Caco-2 (cell line): ENCODE data around the gene LRRN4CL. TPM values are rescaled to one million over a fixed set of nuclear protein-coding genes. Genes with fewer than 3 reads are reported as not detected.
A peak's percentile ranks its signal among the peaks of the same experiment; 100 is the strongest.

Experiments used
- BruUV-seq: library from RNA; stranded (reverse); fragments of 400-500 nt; replicated peaks from 2 replicates; lab custom pipeline; 2021; lab: Mats Ljungman, UMichigan
- CTCF ChIA-PET: fragments of 300-600 bp; sonication (Branson Sonifier 250); formaldehyde crosslinking; loops from one replicate; lab custom pipeline; 2022; ENCODE audit warnings: antibody characterized with exemption; lab: Charles Lee
- POLR2A ChIA-PET: fragments of 300-600 bp; sonication (Branson Sonifier 250); formaldehyde crosslinking; loops from one replicate; lab custom pipeline; 2022; ENCODE audit warnings: antibody characterized with exemption; lab: Charles Lee
- DNase-seq, 2 experiments: peaks; one replicate each; pipeline versions ENCODE4 v3.0.0 to v3.0.0-alpha.2; 2020 to 2022
- H3K27me3 ChIP-seq: replicated peaks from 2 replicates; pipeline ENCODE4 v1.6.0; 2011; ENCODE audit warnings: low read length; ENCODE audit not compliant: control insufficient read depth, insufficient read depth
- H3K36me3 ChIP-seq: 2 replicates; pipeline ENCODE4 v1.5.1; 2011; ENCODE audit warnings: low read length; ENCODE audit not compliant: control insufficient read depth, insufficient read depth
- H3K4me1 ChIP-seq: fragments of 250-450 bp; sonication (Bioruptor Pico); 2 replicates; pipeline ENCODE4 v1.5.1; 2020; ENCODE audit warnings: mild to moderate bottlenecking
- H3K4me3 ChIP-seq: 2 replicates; pipeline ENCODE4 v1.5.1; 2011; ENCODE audit warnings: low read depth, mild to moderate bottlenecking, control low read depth, low read length
- H3K9me3 ChIP-seq: fragments of 250-450 bp; sonication (Bioruptor Pico); 2 replicates; pipeline ENCODE4 v1.5.1; 2020; ENCODE audit warnings: mild to moderate bottlenecking, moderate library complexity
- H3K27ac Mint-ChIP-seq: one replicate; pipeline ENCODE4 v1.8.0; 2022; ENCODE audit warnings: mixed read lengths; ENCODE audit not compliant: unreplicated experiment
- H3K27me3 Mint-ChIP-seq: one replicate; pipeline ENCODE4 v1.8.0; 2022; ENCODE audit warnings: mixed read lengths; ENCODE audit not compliant: insufficient read depth, unreplicated experiment
- H3K36me3 Mint-ChIP-seq: one replicate; pipeline ENCODE4 v1.8.0; 2022; ENCODE audit warnings: mild to moderate bottlenecking, mixed read lengths; ENCODE audit not compliant: insufficient read depth, unreplicated experiment
- H3K4me1 Mint-ChIP-seq: one replicate; pipeline ENCODE4 v1.8.0; 2022; ENCODE audit warnings: low read depth, mixed read lengths; ENCODE audit not compliant: unreplicated experiment
- H3K4me3 Mint-ChIP-seq: one replicate; pipeline ENCODE4 v1.8.0; 2022; ENCODE audit warnings: mild to moderate bottlenecking, moderate library complexity, mixed read lengths; ENCODE audit not compliant: unreplicated experiment
- H3K9me3 Mint-ChIP-seq: one replicate; pipeline ENCODE4 v1.8.0; 2022; ENCODE audit warnings: mixed read lengths; ENCODE audit not compliant: unreplicated experiment
- CTCF ChIP-seq, 2 experiments: fragments of 200-600 bp in 1 of 2; IDR thresholded peaks; 1 replicate in 1 of 2; 2 replicates in 1 of 2; pipeline versions ENCODE4 v1.5.1 to v1.8.0; 2011 to 2022; ENCODE audit warnings: antibody characterized with exemption in 1 of 2, control low read depth in 1 of 2, inconsistent platforms in 1 of 2, low read depth in 1 of 2, low read length in 1 of 2, mild to moderate bottlenecking in 1 of 2, moderate library complexity in 1 of 2; ENCODE audit not compliant: insufficient read depth in 1 of 2, severe bottlenecking in 1 of 2, unreplicated experiment in 1 of 2
- intact Hi-C: fragments of 100-400 bp; cut with micrococcal nuclease; formaldehyde crosslinking; loops from one replicate; pipeline ENCODE4 v1.10.0; 2022; ENCODE audit not compliant: unreplicated experiment
- total RNA-seq: library from RNA; stranded (reverse); gene quantifications from 2 replicates; pipeline ENCODE4 v1.2.3, GENCODE V29; 2022

LRRN4CL gene
- total RNA-seq, 1 experiment from 2014 or later = 0.64 TPM

GRCh38 chr11:62646825-62647608 lies 42.3 kb downstream of the LRRN4CL start:
- Mint-ChIP-seq H3K36me3 (peaks cover 59% of the 10 kb centered on the region), H3K4me3 (peak overlapping the region; percentile 91), H3K4me1 (peaks cover under 1% of the 10 kb centered on the region), H3K9me3 (no peaks in the 10 kb centered on the region), H3K27me3 (no peaks in the 10 kb centered on the region), H3K27ac (peak overlapping the region; percentile 91)
- no peak for DNase-seq
- ChIA-PET POLR2A (interaction anchor here (0.6 to 4.5 kb wide), 11 partner anchors 18 to 194 kb away, joined by 3 to 43 read pairs (median 4); partner anchors contain the start of genes B3GAT3, C11orf98, CSKMT and LBHD1), CTCF (interaction anchor here (1.6 kb wide), 1 partner anchor 56 kb away, joined by 11 read pairs; the partner anchor contains the start of gene TUT1)
- Histone ChIP-seq H3K4me3 (no peak overlapping the region), H3K4me1 (peaks cover 19% of the 10 kb centered on the region), H3K36me3 (peaks cover 5% of the 10 kb centered on the region), H3K9me3 (no peaks in the 10 kb centered on the region), H3K27me3 (no peaks in the 10 kb centered on the region)
- no peak for TF ChIP-seq CTCF (IDR thresholded peaks at IDR 0.05; ENCODE audit: insufficient read depth in 1 of 2, low read depth in 1 of 2, low read length in 1 of 2, severe bottlenecking in 1 of 2, unreplicated experiment in 1 of 2)
- BruUV-seq = no TSS peak
- intact Hi-C loops = loop anchor here (1.0 to 5.0 kb wide), 4 partner anchors 18 to 56 kb away; partner anchors contain the start of genes C11orf98, CSKMT, EML3 and ROM1

GRCh38 chr11:62645946-62646824 lies 43.1 kb downstream of the LRRN4CL start, which contains the start of gene GANAB:
Gene GANAB, minus strand, starts transcription at chr11:62646613. Its CDS starts 14 bp downstream, at chr11:62646599.
- H3K4me3 Mint-ChIP-seq = peak within 1 kb of the TSS; percentile 91
- CTCF ChIA-PET = interaction anchor here (0.7 to 1.6 kb wide), 2 partner anchors 55 to 108 kb away, joined by 4 to 11 read pairs; partner anchors contain the start of genes TUT1 and ZBTB3
- peak within 1 kb of the TSS; percentile 91 for H3K27ac Mint-ChIP-seq
- H3K4me3 ChIP-seq = peak within 1 kb of the TSS; percentile 66
- H3K36me3 Mint-ChIP-seq = peaks cover 65% of the 10 kb centered on the region
- H3K36me3 ChIP-seq = peaks cover 5% of the 10 kb centered on the region
- no peak for TF ChIP-seq CTCF (IDR thresholded peaks at IDR 0.05; ENCODE audit: insufficient read depth in 1 of 2, low read depth in 1 of 2, low read length in 1 of 2, severe bottlenecking in 1 of 2, unreplicated experiment in 1 of 2)
- H3K9me3 Mint-ChIP-seq = no peaks in the 10 kb centered on the region
- POLR2A ChIA-PET = interaction anchor here (0.6 to 4.5 kb wide), 16 partner anchors 18 to 387 kb away, joined by 3 to 43 read pairs (median 4); partner anchors contain the start of genes B3GAT3, C11orf98, CSKMT and LBHD1
- H3K27me3 Mint-ChIP-seq = no peaks in the 10 kb centered on the region
- TSS peak; percentile 51 for BruUV-seq
- H3K9me3 ChIP-seq = no peaks in the 10 kb centered on the region
- intact Hi-C loops = loop anchor here (1.0 to 5.0 kb wide), 4 partner anchors 19 to 55 kb away; partner anchors contain the start of genes C11orf98, CSKMT, EML3 and ROM1
- no peaks in the 10 kb centered on the region for H3K4me1 Mint-ChIP-seq
- H3K4me1 ChIP-seq = peaks cover 17% of the 10 kb centered on the region
- H3K27me3 ChIP-seq = no peaks in the 10 kb centered on the region
- DNase-seq = peak; percentile 99
